Dendritic cell treated with granulocyte-macrophage colony-stimulating factor and Interleukin-4, amounts not matched to agents 40 ng/mL and 50 ng/mL, for 4 days (primary cell): Measurements from ENCODE around the gene RALBP1.
A peak's percentile ranks its signal among the peaks of the same experiment; 100 is the strongest.

ENCODE experiments used
- H3K27ac Mint-ChIP-seq: one replicate; pipeline ENCODE4 v1.8.0; 2022; ENCODE audit warnings: mild to moderate bottlenecking, mixed read lengths
- H3K27me3 Mint-ChIP-seq: one replicate; pipeline ENCODE4 v1.8.0; 2022; ENCODE audit warnings: mild to moderate bottlenecking, mixed read lengths
- H3K36me3 Mint-ChIP-seq: one replicate; pipeline ENCODE4 v1.8.0; 2022; ENCODE audit warnings: low read depth, mixed read lengths
- H3K4me1 Mint-ChIP-seq: one replicate; pipeline ENCODE4 v1.8.0; 2022; ENCODE audit warnings: low read depth, mixed read lengths
- H3K4me3 Mint-ChIP-seq: one replicate; pipeline ENCODE4 v1.8.0; 2022; ENCODE audit warnings: mild to moderate bottlenecking, moderate library complexity, mixed read lengths
- H3K9me3 Mint-ChIP-seq: one replicate; pipeline ENCODE4 v1.8.0; 2022; ENCODE audit warnings: mixed read lengths
- intact Hi-C: fragments of 100-400 bp; cut with micrococcal nuclease; formaldehyde crosslinking; loops from one replicate; pipeline ENCODE4 v1.15.0; 2022

The RALBP1 gene

DNA sequence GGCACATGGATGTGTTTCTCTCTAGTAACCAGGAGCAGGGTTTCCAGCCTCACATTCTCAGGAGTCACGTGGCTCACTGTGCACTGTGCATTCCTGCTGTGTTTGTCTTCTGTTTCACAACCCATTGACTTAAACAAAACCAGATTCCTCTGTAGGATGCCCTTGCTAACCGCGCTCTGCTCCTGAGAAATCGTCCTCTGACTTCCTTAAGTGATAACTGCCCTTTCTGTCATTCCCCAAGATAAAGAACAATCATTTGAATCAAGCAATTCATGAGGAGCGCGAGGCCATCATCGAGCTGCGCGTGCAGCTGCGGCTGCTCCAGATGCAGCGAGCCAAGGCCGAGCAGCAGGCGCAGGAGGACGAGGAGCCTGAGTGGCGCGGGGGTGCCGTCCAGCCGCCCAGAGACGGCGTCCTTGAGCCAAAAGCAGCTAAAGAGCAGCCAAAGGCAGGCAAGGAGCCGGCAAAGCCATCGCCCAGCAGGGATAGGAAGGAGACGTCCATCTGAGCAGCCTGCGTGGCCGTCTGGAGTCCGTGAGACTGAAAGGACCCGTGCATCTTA is 60.2 kb downstream of the RALBP1 start:
- H3K27ac Mint-ChIP-seq = no peak overlapping the region
- peaks cover 90% of the 10 kb centered on the region for H3K36me3 Mint-ChIP-seq
- H3K4me1 Mint-ChIP-seq = peaks cover 7% of the 10 kb centered on the region
- no peak overlapping the region for H3K4me3 Mint-ChIP-seq
- intact Hi-C loops = no loop called here
- H3K27me3 Mint-ChIP-seq = no peaks in the 10 kb centered on the region
- H3K9me3 Mint-ChIP-seq = no peaks in the 10 kb centered on the region

DNA sequence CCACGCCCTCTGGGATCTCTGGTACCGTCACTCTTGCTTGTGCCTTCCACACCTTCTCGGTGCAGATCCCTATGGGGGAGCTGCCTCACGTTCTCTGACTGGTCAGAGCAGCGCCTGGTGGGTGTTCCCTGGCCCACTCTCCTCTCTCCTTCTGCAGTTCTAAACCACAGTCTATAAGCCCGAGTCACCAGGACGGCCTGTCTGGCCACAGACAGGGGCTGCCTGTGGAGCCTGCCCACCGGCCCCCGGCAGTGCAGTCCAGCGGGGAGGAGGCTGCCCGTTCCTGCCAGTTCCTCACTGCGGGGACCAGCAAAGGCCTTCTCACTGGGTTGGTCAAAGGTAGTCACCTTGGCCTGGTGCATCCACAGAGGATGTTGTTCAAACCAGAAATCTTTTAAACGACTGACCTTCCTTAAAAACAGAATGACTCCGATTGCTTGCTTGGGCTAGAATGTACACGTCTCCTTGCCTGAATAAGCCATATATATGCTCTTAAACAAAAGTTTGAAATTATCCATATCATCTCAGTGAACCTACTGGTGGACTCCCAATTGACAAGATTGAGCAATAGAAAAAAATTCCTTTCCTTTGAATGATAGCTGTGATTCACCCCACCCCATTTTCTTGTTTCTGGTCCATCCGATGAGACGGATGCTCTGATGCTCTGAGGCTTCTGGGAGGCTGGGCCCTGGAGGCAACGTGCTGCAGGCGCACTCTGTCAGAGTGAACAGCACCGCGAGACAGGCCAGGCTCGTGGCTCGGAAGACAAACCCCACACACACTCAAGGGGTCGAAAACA is 61.2 kb downstream of the RALBP1 start:
- H3K27me3 Mint-ChIP-seq = no peaks in the 10 kb centered on the region
- no peak overlapping the region for H3K27ac Mint-ChIP-seq
- H3K4me1 Mint-ChIP-seq = no peaks in the 10 kb centered on the region
- intact Hi-C loops = no loop called here
- no peaks in the 10 kb centered on the region for H3K9me3 Mint-ChIP-seq
- no peak overlapping the region for H3K4me3 Mint-ChIP-seq
- H3K36me3 Mint-ChIP-seq = peaks cover 85% of the 10 kb centered on the region

DNA sequence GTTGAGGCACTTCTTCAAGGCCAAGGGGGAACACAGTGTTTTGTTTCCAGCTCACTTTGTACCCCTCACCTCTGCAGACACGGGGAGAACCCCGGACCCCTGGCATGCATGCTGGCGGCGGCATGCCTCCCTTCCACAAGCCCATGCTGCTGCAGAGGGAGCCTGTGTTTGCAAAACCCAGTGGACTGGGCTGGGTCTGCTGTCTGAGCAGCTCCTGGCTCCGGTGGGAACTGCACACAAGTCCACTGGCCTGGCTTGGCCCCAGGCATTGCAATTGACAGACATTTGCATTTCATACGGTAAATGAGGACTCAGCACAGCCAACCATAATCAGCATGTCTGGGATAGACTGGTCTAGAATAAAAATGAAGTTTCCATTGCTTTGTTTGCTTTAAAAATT is 62.4 kb downstream of the RALBP1 start:
- no peaks in the 10 kb centered on the region for H3K27me3 Mint-ChIP-seq
- H3K4me3 Mint-ChIP-seq = no peak overlapping the region
- peaks cover 75% of the 10 kb centered on the region for H3K36me3 Mint-ChIP-seq
- no peak overlapping the region for H3K27ac Mint-ChIP-seq
- H3K9me3 Mint-ChIP-seq = no peaks in the 10 kb centered on the region
- intact Hi-C loops = no loop called here
- no peaks in the 10 kb centered on the region for H3K4me1 Mint-ChIP-seq

- intact Hi-C loops = no loop called here
- Mint-ChIP-seq H3K27me3 (no peaks in the 10 kb centered on the region), H3K27ac (no peak overlapping the region), H3K9me3 (no peaks in the 10 kb centered on the region), H3K4me1 (peaks cover 13% of the 10 kb centered on the region), H3K4me3 (no peak overlapping the region), H3K36me3 (peaks cover 60% of the 10 kb centered on the region)
Observed at GRCh38 chr18:9539283-9539682, 64.0 kb downstream of the RALBP1 start.

DNA sequence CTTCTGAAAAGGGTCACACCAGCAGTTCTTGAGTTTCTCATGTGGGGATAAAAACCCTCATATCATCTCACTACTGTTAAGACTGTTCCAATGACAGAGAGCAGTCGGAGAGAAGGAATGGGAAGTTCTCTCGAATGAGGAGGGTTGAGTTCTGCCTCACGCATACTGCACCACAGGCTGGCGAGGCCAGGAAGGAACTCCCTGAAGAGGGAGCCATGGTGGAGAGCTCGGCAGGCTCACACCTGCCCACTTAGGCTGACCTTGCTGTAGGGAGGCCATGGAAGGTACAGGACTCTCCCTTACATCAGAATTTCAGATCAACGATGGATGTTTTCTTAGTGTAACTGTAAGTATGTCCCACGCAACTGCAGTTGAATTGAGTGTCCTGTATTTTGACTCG is 64.6 kb downstream of the RALBP1 start:
- Mint-ChIP-seq H3K36me3 (peaks cover 59% of the 10 kb centered on the region), H3K27ac (no peak overlapping the region), H3K27me3 (no peaks in the 10 kb centered on the region), H3K9me3 (no peaks in the 10 kb centered on the region), H3K4me3 (no peak overlapping the region), H3K4me1 (peaks cover 19% of the 10 kb centered on the region)
- intact Hi-C loops = no loop called here

DNA sequence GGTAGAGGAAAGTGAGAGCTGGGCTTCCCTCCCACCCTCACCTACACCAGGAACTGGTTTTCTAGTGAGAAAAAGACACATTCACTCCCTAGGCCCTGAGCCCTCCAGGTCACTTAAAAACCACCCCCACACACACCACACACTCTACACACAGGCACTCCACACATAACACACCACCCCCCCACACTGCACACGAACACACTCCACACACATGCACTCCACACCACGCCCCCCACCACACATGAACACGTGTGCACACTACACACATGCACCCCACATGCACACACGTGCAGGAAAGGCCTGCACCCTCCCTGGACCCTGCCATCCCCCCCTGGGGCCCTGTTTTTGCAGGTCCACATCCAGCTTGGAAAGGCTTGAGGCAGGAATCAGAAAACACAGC is 67.6 kb downstream of the RALBP1 start:
- no peak overlapping the region for H3K27ac Mint-ChIP-seq
- peaks cover 22% of the 10 kb centered on the region for H3K4me1 Mint-ChIP-seq
- peaks cover 58% of the 10 kb centered on the region for H3K36me3 Mint-ChIP-seq
- H3K27me3 Mint-ChIP-seq = no peaks in the 10 kb centered on the region
- no peaks in the 10 kb centered on the region for H3K9me3 Mint-ChIP-seq
- no peak overlapping the region for H3K4me3 Mint-ChIP-seq
- intact Hi-C loops = no loop called here

DNA sequence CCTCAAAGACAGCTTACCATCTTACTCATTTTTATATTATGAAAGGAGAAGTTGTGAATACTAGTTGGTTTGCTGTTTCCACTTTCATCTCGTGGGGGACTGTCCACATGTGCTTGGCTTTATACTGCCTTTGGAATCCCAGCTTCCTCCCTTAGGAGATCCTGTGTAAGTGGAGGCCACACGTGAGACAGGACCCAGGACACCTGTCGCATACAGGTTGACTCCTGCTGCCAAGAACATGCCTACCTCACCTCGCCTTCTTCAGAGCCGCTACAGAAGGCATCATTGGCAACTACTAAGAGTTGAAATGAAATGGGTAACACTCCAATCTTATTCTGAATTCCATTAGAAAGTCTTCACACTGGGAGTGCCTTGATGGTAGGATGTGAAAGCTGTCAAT is 69.7 kb downstream of the RALBP1 start:
- Mint-ChIP-seq H3K4me3 (no peak overlapping the region), H3K27ac (peak overlapping the region; percentile 21), H3K36me3 (peaks cover 64% of the 10 kb centered on the region), H3K4me1 (peaks cover 22% of the 10 kb centered on the region), H3K9me3 (no peaks in the 10 kb centered on the region), H3K27me3 (no peaks in the 10 kb centered on the region)
- intact Hi-C loops = no loop called here

GRCh38 chr18:9546468-9546867 is 71.2 kb downstream of the RALBP1 start:
- Mint-ChIP-seq H3K9me3 (no peaks in the 10 kb centered on the region), H3K4me3 (no peak overlapping the region), H3K27me3 (no peaks in the 10 kb centered on the region), H3K4me1 (peaks cover 22% of the 10 kb centered on the region), H3K36me3 (peaks cover 70% of the 10 kb centered on the region), H3K27ac (no peak overlapping the region)
- intact Hi-C loops = no loop called here

- no peaks in the 10 kb centered on the region for H3K27me3 Mint-ChIP-seq
- H3K4me1 Mint-ChIP-seq = peaks cover 22% of the 10 kb centered on the region
- intact Hi-C loops = no loop called here
- no peaks in the 10 kb centered on the region for H3K9me3 Mint-ChIP-seq
- H3K27ac Mint-ChIP-seq = no peak overlapping the region
- H3K4me3 Mint-ChIP-seq = no peak overlapping the region
- H3K36me3 Mint-ChIP-seq = peaks cover 84% of the 10 kb centered on the region
Observed at GRCh38 chr18:9547782-9548181, 72.5 kb downstream of the RALBP1 start.

DNA sequence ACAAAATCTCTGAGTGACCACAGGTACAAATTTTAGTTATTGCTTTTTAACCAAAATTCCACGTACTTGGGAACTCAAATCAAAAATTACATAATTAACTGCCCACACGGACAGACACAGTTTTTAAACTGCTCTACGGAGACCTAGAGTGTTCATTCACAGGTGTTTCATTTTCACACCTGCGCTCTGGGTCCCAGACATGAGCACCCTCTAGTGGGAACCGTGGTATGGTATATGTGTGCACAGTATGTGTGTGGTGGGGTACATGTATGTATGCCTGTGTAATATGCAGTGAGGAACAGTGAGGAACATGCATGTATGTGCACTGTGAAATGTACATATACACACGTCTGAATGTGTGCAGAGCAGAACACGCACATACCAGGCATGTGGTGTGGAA is 74.1 kb downstream of the RALBP1 start:
- H3K4me1 Mint-ChIP-seq = peaks cover 8% of the 10 kb centered on the region
- intact Hi-C loops = no loop called here
- peaks cover 97% of the 10 kb centered on the region for H3K36me3 Mint-ChIP-seq
- H3K27me3 Mint-ChIP-seq = no peaks in the 10 kb centered on the region
- H3K4me3 Mint-ChIP-seq = no peak overlapping the region
- H3K27ac Mint-ChIP-seq = no peak overlapping the region
- H3K9me3 Mint-ChIP-seq = no peaks in the 10 kb centered on the region

DNA sequence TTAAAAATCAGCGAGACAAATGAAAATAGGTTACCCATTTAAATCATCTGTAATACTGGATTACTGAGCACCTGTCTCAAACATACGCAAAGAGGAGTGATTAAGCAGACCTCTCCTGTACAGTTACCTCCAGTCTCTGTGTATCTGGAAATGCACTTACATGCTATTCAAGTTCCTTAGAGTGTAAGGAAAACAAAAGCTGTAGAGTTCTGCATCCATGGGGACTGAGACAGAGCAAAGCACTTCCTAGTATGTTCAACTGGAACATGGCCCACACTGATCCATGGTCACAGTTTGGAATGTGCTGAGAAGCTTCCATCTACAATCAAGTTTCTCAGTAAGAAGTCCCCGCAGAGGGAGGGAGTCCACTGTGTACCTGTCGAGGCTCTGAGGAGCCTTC is 75.1 kb downstream of the RALBP1 start:
- H3K4me3 Mint-ChIP-seq = no peak overlapping the region
- H3K27me3 Mint-ChIP-seq = no peaks in the 10 kb centered on the region
- H3K4me1 Mint-ChIP-seq = no peaks in the 10 kb centered on the region
- H3K9me3 Mint-ChIP-seq = no peaks in the 10 kb centered on the region
- peaks cover 100% of the 10 kb centered on the region for H3K36me3 Mint-ChIP-seq
- intact Hi-C loops = no loop called here
- H3K27ac Mint-ChIP-seq = no peak overlapping the region

DNA sequence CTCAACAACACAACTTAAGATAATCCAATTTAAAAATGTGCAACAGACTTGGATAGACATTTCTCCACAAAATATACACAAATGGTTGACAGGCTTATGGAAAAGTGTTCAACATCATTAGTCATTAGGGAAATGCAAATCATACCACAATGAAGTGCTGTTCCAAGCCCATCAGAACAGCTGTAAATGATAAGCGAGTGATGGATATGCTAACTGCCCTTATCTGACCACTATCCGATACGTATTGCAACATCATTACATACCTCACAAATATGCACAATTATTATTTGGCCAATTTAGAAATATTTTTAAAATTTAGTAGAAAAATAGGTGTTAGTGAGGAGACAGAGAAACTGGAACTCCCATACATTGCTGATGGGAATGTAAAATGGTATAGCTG is 76.9 kb downstream of the RALBP1 start:
- H3K4me3 Mint-ChIP-seq = no peak overlapping the region
- no peak overlapping the region for H3K27ac Mint-ChIP-seq
- H3K36me3 Mint-ChIP-seq = peaks cover 100% of the 10 kb centered on the region
- no peaks in the 10 kb centered on the region for H3K4me1 Mint-ChIP-seq
- no peaks in the 10 kb centered on the region for H3K9me3 Mint-ChIP-seq
- intact Hi-C loops = no loop called here
- no peaks in the 10 kb centered on the region for H3K27me3 Mint-ChIP-seq

DNA sequence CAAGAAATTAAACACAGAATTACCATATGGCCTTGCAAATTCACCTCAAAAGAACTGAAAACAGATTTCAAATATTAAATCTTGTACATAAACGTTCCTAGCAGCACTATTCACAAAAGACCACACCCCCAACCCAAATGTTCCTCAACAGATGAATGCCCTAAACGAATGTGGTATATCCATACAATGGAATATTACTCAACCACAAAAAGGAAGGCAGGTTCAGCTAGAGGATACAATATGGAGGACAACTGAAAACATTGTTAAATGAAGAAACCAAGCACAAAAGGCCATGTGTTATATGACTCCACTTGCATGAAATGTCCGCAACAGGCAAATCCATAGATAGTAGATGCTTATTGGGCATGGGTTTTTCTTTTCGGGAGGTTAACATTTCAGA is 77.3 kb downstream of the RALBP1 start:
- Mint-ChIP-seq H3K27me3 (no peaks in the 10 kb centered on the region), H3K4me3 (no peak overlapping the region), H3K27ac (no peak overlapping the region), H3K9me3 (no peaks in the 10 kb centered on the region), H3K4me1 (peaks cover 2% of the 10 kb centered on the region), H3K36me3 (peaks cover 100% of the 10 kb centered on the region)
- intact Hi-C loops = no loop called here

- Mint-ChIP-seq H3K4me3 (no peak overlapping the region), H3K9me3 (no peaks in the 10 kb centered on the region), H3K27ac (no peak overlapping the region), H3K4me1 (peaks cover 40% of the 10 kb centered on the region), H3K36me3 (peaks cover 89% of the 10 kb centered on the region), H3K27me3 (no peaks in the 10 kb centered on the region)
- intact Hi-C loops = no loop called here
Observed at GRCh38 chr18:9557250-9557943, 82.1 kb downstream of the RALBP1 start.
